T-helper 2 cell treated with Interferon-gamma antibody and Interleukin-4, amounts not matched to agents 5 μg/mL and 100 μg/mL, for 36 hours (primary cell): Measurements from ENCODE around the gene IRX1.

ENCODE experiments used
- DNase-seq: peaks from one replicate; pipeline ENCODE4 v3.0.0; 2021; ENCODE audit warnings: low spot score
- H3K27ac Mint-ChIP-seq: one replicate; pipeline ENCODE4 v1.8.0; 2021; ENCODE audit warnings: mild to moderate bottlenecking, mixed read lengths
- H3K27me3 Mint-ChIP-seq: one replicate; pipeline ENCODE4 v1.8.0; 2021; ENCODE audit warnings: low read depth, mixed read lengths
- H3K36me3 Mint-ChIP-seq: one replicate; pipeline ENCODE4 v1.8.0; 2021; ENCODE audit warnings: low read depth, mixed read lengths
- H3K4me1 Mint-ChIP-seq: one replicate; pipeline ENCODE4 v1.8.0; 2021; ENCODE audit warnings: low read depth, mixed read lengths
- H3K4me3 Mint-ChIP-seq: one replicate; pipeline ENCODE4 v1.8.0; 2022; ENCODE audit warnings: mild to moderate bottlenecking, moderate library complexity, mixed read lengths
- H3K9me3 Mint-ChIP-seq: one replicate; pipeline ENCODE4 v1.8.0; 2021; ENCODE audit warnings: mixed read lengths

The IRX1 gene

DNA sequence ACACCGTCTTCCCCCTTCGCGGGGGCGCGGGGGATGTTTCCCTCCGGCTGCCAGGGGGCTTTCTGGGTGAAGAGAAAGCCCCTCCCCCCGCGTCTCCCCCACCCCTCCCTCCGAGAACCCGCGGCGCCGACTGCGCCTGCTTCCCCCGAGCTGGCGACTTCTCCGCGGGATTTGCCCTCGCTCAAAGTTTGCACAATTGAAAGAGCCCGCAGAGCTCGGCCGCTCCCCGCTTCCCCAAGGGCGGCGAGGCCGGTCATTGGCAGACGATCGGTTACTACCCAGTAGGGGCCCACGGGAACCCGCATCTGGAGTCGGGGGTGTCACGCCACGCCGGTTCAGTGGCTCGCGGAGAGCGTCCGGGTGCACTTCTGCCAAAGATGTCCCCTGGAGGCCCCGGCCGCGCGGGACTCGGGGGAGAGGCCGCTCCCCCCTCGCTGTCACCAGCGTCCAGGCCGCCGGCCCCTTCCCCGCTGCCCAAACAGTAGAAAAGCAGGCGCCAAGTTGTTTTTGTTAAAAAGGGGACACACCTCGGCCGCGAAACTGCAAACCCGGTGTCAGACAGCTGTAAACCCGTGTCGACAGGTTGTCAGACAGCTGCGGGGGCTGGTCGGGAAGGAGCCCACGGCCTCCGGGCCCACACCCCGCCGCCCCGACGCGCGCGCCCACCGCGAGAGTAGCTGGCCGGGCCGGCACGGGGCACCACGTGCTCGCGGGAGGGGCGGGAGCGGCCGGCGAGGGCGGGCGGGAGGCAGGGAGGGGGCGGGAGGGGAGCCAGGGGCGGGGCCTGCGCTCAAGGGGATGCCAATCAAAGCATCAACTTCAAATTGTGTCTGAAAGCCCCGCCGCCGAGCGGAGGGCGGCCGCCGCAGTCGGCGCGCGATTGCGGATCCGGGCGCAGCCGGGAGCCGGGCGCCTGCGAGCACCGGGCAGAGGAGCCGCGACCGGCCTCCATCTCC is at the start of gene IRX1:
Gene IRX1, plus strand, starts transcription at position 827 of the 956 bp plus-strand sequence. CDS start 274 bp downstream, outside the sequence.
- Mint-ChIP-seq H3K27ac (no peak within 1 kb of the TSS), H3K4me3 (no peak within 1 kb of the TSS), H3K36me3 (peaks cover 1% of the 10 kb centered on the region), H3K4me1 (no peaks in the 10 kb centered on the region), H3K27me3 (peaks cover 68% of the 10 kb centered on the region), H3K9me3 (no peaks in the 10 kb centered on the region)
- DNase-seq: no peak

DNA sequence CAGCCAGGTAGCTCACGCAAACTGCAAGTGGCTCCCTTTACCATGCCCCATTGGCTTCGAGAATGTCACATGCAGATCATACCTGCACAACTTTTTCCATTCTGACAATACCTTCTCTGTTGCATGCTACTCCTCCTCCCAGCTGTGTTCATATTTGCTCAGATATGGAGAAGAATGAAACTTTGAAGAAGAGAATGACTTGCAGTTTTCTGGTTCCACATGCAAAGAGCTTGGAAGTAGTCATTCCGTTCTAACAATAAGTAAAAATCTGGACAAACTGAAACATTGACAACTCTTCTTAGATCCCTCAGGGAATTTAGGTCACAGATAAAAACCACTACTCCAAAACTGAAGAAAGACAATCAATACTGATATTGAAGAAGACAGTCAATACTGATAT is 49.6 kb upstream of the IRX1 start:
- H3K4me1 Mint-ChIP-seq: no peaks in the 10 kb centered on the region
- H3K27me3 Mint-ChIP-seq: no peaks in the 10 kb centered on the region
- no peak overlapping the region for H3K4me3 Mint-ChIP-seq
- H3K36me3 Mint-ChIP-seq: no peaks in the 10 kb centered on the region
- H3K27ac Mint-ChIP-seq: no peak overlapping the region
- peaks cover 4% of the 10 kb centered on the region for H3K9me3 Mint-ChIP-seq
- no peak for DNase-seq

DNA sequence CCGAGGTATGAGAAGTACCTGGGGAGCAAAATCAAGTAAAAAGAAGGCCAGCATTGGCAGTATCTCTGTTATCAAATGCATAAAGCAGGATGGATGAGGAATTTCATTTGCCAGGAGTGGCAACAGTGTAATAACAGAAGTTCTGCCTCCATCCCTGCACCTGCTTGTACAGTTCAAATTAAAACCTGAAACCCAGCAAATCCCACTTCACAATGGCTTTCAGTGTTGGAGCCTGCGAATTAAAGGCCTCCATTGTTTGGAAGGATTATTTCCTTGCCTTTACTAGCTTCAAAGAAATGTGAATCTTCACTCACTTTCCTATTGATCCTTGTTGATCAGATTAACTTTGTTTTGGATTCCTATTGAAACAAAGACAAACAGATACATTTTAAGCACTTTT is 31.5 kb upstream of the IRX1 start:
- Mint-ChIP-seq H3K4me1 (no peaks in the 10 kb centered on the region), H3K4me3 (no peak overlapping the region), H3K36me3 (no peaks in the 10 kb centered on the region), H3K27ac (no peak overlapping the region), H3K27me3 (no peaks in the 10 kb centered on the region), H3K9me3 (peaks cover 7% of the 10 kb centered on the region)
- DNase-seq: no peak

DNA sequence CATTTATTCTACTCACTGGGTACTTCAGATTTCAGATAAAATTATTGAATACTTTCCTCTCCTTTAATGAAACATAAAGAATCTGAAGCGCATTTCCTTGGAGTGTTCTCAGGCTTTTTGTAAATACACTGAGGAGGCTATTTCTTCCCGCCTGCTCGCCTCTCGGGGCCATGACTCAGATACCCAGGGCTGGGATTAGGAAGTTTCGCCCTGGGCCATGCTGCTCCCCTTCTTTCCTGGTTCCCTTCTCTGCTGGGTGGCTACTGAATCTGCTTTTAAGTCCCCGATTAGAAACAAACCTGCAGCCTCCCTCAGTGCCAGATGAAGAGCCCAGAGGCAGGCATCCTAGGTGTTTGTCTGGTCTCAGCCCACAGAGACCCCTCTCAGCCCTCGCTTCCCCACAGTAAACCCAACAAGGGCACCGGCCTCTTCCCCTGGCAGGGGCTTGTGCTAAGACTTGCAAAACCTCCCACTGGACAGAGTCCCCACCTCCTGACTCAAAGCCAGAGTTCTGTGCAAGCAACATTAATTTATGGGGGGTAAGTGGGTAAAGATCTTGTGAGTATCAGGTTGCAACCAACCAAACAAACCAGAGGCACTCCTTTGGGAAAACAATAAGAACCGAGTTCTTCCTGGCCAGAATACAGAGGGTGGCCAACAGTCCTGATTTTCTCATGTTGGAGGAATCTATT is 30.7 kb upstream of the IRX1 start:
- Mint-ChIP-seq H3K36me3 (no peaks in the 10 kb centered on the region), H3K4me1 (no peaks in the 10 kb centered on the region), H3K27me3 (no peaks in the 10 kb centered on the region), H3K4me3 (no peak overlapping the region), H3K27ac (no peak overlapping the region), H3K9me3 (peaks cover 7% of the 10 kb centered on the region)
- no peak for DNase-seq

DNA sequence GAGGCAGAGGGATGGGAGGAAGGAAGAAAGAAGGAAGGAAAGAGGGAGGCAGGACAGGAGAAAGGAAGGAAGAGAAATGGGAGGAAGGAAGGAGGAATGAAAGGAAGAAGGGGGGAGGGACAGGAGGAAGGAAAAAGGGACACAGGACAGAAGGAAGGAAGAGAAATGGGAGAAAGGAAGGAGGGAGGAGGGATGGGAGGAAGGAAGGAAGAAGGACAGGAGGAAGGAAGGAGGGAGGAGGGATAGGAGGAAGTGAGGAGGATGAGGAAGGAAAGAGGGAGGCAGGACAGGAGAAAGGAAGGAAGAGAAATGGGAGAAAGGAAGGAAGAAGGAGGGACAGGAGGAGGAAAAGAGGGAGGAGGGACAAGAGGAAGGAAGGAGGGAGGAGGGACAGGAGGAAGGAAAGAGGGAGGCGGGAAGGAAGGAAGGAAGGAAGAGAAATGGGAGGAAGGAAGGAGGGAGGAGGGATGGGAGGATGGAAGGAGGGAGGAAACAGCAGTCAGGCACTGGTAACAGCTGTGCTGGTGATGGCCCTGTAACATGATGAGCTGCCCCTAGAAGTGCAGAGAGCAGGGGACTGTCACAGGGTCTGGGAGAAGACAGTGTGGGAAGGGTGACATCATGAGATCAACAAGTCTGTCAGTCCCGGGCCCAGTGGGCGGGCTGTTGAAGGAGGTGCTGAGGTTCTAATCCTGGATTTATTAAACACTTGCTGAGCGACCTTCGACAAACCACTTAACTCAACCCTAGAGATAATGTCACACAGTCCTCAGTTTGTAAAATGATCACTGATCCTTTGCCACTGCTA is 10.7 kb upstream of the IRX1 start:
- no peaks in the 10 kb centered on the region for H3K4me1 Mint-ChIP-seq
- H3K27ac Mint-ChIP-seq: no peak overlapping the region
- no peak overlapping the region for H3K4me3 Mint-ChIP-seq
- H3K27me3 Mint-ChIP-seq: peaks cover 7% of the 10 kb centered on the region
- H3K9me3 Mint-ChIP-seq: no peaks in the 10 kb centered on the region
- DNase-seq: no peak
- no peaks in the 10 kb centered on the region for H3K36me3 Mint-ChIP-seq

DNA sequence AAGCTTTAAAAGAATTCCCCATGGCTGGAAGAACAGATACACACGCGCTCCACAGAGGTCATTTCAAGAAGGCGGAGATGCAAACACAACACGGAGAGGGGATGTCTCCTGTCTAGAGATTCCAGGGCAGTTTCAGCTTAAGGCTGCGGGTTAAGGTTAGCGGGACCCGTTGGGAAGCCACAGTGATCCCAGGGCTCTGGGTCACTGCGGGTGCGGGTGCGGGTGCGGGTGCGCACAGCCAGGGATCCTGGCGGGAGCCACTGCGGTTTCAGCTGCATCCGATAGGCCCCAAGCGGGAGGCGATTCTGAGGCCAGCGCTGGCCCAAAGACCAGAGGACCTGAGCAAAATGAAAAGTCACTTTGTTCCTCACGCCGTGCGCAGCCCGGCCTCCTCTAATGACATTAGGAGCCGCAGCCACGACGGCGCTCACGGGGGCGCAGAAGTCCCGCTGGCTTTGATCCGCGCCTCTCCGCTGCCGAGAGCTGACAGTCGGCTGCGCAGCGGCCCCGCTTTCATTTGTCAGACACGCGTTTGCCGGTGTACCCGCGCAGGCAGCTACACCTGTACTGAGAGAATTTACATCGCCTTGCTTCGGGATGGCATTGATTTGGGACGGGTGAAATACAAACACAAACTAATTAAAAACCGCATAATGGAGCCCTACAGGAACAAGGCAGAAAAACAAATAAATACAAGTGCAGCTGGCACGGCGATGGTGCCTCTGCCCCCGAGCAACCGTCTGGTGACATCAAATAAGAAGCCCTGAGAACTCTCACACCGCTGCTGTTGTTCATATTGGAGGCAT is 5.3 kb upstream of the IRX1 start:
- no peaks in the 10 kb centered on the region for H3K4me1 Mint-ChIP-seq
- no peak overlapping the region for H3K4me3 Mint-ChIP-seq
- H3K9me3 Mint-ChIP-seq: no peaks in the 10 kb centered on the region
- no peak for DNase-seq
- peaks cover 1% of the 10 kb centered on the region for H3K36me3 Mint-ChIP-seq
- H3K27ac Mint-ChIP-seq: peak overlapping the region; percentile 41
- H3K27me3 Mint-ChIP-seq: peaks cover 45% of the 10 kb centered on the region

DNA sequence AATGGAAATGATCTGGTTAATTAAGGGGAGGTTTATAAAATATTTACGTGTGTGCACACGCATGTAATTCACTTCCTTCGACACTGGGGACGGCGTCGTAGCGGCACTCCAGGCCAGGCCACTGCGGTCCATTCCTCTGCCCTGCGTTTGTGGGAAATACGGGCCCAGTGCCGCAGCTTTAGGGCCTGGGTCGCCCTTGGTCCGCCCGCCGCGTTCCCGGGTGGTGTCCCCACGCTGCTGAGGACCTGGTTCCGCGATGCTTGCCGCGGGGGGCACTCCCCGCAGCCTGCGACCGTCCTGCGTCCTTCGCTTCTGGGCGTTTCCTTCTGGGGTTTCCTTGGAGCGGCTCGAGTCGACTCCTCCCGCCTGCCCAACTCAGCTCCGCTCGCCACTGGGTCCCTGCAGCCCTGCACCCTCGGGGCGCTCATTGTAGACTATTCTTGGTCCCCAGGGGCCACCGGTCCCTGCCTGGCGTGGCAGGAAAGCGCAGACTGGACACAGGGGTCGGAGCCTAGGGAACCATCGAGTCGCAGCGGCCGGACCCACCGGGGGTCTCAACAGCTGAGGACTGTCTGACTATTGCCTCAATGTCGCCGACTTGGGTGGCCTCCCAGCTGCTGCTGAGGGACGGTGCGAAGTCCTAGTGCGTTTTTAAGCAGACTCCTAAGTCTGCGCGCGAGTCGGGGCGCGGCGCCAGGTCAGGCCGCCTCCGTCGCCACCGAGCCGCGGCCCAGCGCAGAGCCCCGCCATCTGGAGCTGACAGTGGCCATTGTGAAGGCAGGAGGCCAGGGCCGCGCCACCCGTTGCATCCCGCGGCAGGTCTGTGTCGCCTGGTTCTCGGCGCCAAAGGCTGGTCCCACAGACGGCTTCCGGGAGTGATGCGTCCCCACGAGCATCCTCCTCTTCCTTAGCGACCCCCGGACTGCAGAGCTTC is 4.4 kb upstream of the IRX1 start:
- peaks cover 1% of the 10 kb centered on the region for H3K36me3 Mint-ChIP-seq
- no peak overlapping the region for H3K27ac Mint-ChIP-seq
- no peaks in the 10 kb centered on the region for H3K4me1 Mint-ChIP-seq
- no peak for DNase-seq
- no peaks in the 10 kb centered on the region for H3K9me3 Mint-ChIP-seq
- H3K27me3 Mint-ChIP-seq: peaks cover 45% of the 10 kb centered on the region
- no peak overlapping the region for H3K4me3 Mint-ChIP-seq

DNA sequence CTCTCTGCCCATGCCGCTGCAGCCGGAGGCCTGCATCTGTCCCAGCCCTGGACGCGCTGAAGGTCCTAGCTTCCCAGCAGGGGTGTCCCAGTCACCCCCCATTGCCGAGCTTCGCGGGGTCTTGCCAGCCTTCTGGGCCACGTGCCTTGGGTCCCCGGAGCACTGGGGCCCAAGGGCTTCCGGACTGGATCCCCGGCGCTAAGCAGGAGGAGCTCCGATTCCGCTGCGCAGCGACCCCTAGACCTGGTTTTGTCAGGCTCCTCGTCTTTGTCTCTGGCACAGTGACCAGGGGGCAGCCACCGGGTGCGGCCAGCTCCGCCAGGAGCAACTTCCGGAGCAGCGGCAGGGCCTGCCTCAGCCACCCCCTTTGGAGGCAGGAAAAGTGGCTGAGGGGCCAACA is 3.3 kb upstream of the IRX1 start:
- Mint-ChIP-seq H3K36me3 (peaks cover 1% of the 10 kb centered on the region), H3K27ac (no peak overlapping the region), H3K9me3 (no peaks in the 10 kb centered on the region), H3K4me1 (no peaks in the 10 kb centered on the region), H3K27me3 (peaks cover 52% of the 10 kb centered on the region), H3K4me3 (no peak overlapping the region)
- DNase-seq: no peak

DNA sequence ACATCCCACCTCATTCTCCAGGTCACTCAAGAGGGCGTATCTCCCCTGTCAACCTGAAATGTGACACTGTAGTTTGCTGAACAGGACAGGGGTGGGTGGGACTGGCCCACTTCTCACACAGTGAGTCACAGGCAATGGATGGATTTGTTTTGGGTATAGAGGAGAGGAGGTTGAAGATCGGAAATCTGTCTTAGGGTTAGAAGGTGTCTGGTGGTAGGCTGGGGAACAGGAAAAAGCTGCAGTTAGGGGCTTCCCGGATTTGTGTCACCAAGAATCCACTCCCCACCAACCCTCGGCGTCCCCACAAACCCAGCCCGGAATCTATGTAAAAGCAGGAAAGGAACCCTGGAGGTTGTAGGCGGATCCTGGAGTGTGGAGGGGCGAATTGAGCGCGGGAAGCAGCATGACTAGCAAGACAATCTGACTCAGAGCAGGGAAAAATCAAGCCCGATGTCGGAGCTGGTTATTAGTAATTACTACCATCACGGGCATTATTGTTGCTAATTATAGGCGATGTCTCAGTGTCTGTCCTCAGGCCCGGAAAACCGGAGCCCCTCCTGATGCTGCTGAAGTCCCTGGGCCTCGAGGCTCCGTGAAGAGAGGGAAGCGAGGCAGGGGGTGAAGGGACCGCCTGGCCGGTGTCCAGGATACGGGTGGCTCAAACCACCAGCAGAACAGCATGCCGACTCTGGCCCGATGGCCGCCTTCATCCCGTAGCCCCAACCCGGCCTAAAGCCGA is 1.7 kb upstream of the IRX1 start:
- Mint-ChIP-seq H3K4me3 (no peak overlapping the region), H3K27me3 (peaks cover 68% of the 10 kb centered on the region), H3K27ac (peak overlapping the region; percentile 72), H3K9me3 (no peaks in the 10 kb centered on the region), H3K4me1 (no peaks in the 10 kb centered on the region), H3K36me3 (peaks cover 1% of the 10 kb centered on the region)
- DNase-seq: no peak

DNA sequence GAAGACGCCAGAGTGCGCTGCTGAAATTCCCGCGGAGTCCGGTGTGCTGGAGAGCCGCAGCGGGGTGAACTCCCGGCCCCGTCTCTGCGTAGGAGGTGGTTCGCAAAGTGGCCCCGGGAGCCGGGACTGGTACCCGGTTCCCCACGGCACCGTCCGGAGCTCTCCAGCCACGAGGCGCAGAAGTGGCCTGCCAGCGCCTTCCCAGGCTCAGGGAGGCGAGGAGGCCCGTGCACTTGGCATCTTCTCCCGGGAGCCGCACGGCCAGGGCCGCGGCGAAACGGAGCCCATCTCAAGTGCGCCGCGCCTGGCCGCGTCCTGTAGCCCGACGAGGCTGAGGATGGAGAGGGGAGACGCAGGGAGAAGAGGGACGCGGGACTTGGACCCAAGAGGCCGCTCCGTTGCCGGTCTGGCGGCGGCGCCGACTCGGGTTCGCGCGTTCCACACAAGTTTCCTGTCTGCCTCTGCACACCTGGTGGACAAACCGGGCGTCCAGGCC is 1.1 kb upstream of the IRX1 start:
- Mint-ChIP-seq H3K4me3 (no peak overlapping the region), H3K27me3 (peaks cover 70% of the 10 kb centered on the region), H3K27ac (peak overlapping the region; percentile 72)

DNA sequence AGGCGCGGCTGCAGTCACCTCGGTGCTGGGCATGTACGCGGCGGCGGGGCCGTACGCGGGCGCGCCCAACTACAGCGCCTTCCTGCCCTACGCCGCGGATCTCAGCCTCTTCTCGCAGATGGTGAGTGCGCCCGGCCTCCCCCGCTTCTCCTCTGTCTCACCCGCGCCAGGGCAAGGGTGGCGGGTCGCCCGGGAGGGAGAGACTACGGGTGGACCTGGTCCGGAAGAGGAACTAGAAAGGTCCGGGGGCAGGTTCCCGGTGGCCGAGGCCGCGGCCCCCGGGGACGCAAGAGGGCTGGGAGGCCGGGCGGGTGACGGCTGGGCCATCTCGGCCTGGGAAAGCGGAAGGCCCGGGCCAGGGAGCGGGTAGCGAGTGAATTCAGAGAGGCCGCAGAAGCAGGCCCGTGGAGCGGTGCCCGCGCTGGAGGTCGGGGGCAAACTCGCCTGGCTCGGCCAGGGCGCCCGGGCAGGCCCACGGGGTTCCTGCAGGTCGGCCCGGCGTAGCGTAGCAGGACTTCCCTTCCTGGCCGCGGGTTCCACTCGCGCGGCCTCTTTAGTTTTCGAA is 711 bp downstream of the IRX1 start:
- H3K27ac Mint-ChIP-seq: no peak overlapping the region
- no peaks in the 10 kb centered on the region for H3K36me3 Mint-ChIP-seq
- H3K27me3 Mint-ChIP-seq: peaks cover 70% of the 10 kb centered on the region
- DNase-seq: no peak
- H3K9me3 Mint-ChIP-seq: no peaks in the 10 kb centered on the region
- H3K4me3 Mint-ChIP-seq: no peak overlapping the region
- no peaks in the 10 kb centered on the region for H3K4me1 Mint-ChIP-seq

More for the DNA sequence above, 1.1 kb upstream of the IRX1 start:
- Mint-ChIP-seq H3K4me1 (no peaks in the 10 kb centered on the region), H3K9me3 (no peaks in the 10 kb centered on the region), H3K36me3 (peaks cover 1% of the 10 kb centered on the region)
- DNase-seq: no peak

DNA sequence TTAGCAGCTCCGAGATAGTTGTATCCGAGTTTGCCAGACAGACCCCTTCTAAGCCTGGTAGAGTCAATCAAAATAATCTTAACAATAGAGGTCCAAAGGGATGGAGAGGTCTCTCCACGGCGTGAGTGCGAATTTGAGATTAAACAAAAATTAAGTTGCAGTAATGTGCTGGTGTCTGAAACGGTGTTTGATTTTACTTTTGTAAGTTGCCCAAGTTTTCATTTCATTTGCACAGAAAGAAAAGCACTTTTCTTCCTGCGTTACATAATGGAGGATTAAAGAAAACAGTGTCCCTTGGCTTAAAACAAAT is 1.2 kb downstream of the IRX1 start:
- no peaks in the 10 kb centered on the region for H3K4me1 Mint-ChIP-seq
- H3K27ac Mint-ChIP-seq: no peak overlapping the region
- DNase-seq: no peak
- H3K36me3 Mint-ChIP-seq: no peaks in the 10 kb centered on the region
- peaks cover 72% of the 10 kb centered on the region for H3K27me3 Mint-ChIP-seq
- no peaks in the 10 kb centered on the region for H3K9me3 Mint-ChIP-seq
- no peak overlapping the region for H3K4me3 Mint-ChIP-seq
